Stimulated activated CD8-positive, alpha-beta memory T cell treated with anti-CD3 and anti-CD28 coated beads, Interleukin-15, amount 100 ng/mL, for 24 hours (primary cell): Measurements from ENCODE around the gene GUF1.

Source experiments
- DNase-seq: peaks from one replicate; pipeline ENCODE4 v3.0.0-alpha.2; 2020; ENCODE audit warnings: low read depth

Gene GUF1, protein sequence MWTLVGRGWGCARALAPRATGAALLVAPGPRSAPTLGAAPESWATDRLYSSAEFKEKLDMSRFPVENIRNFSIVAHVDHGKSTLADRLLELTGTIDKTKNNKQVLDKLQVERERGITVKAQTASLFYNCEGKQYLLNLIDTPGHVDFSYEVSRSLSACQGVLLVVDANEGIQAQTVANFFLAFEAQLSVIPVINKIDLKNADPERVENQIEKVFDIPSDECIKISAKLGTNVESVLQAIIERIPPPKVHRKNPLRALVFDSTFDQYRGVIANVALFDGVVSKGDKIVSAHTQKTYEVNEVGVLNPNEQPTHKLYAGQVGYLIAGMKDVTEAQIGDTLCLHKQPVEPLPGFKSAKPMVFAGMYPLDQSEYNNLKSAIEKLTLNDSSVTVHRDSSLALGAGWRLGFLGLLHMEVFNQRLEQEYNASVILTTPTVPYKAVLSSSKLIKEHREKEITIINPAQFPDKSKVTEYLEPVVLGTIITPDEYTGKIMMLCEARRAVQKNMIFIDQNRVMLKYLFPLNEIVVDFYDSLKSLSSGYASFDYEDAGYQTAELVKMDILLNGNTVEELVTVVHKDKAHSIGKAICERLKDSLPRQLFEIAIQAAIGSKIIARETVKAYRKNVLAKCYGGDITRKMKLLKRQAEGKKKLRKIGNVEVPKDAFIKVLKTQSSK

DNA sequence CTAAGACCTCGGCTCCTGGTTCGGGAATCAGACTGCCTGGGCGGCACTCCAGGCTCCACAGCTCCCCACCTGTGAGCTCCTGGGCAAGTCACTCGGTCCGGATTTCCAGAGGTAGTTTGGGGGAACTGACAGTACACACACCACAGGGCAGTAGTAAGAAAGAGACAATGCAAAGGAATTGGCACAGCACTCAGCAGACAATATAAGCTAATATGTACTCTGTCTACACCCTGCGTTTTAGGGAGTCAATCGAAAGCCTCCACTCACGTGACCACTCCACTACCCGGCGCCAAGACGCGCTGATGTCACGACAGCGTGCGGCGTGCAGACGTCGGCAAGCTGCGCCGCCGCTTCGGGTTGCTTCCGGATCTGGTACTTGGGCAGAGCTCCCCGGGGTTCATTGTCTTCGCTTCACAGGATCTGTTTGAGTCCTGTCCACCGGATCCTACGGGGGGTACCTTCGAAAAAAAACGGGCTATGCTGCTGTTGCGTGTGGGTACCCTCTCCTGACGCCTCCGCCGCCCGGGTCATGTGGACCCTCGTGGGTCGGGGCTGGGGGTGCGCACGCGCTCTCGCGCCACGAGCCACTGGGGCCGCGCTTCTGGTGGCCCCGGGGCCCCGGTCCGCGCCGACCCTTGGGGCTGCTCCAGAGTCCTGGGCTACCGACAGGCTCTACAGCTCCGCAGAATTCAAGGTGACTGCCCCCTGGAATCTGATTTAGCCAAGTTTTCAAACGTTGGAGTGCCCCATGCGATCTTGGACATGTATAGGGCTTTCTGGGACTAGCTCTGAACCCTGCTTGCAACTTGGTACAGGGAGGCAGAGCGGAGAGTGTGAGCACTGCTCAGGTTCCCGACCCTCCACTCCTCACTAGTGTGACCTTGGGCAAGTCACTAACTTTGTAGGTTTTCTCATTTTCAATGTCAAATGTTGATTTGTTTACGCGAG, at the start of gene GUF1:
TSS of gene GUF1 (plus strand) at position 327 of the 948 bp plus-strand sequence. CDS start at position 530, 203 bp downstream.
- peak; percentile 69 for DNase-seq

DNA sequence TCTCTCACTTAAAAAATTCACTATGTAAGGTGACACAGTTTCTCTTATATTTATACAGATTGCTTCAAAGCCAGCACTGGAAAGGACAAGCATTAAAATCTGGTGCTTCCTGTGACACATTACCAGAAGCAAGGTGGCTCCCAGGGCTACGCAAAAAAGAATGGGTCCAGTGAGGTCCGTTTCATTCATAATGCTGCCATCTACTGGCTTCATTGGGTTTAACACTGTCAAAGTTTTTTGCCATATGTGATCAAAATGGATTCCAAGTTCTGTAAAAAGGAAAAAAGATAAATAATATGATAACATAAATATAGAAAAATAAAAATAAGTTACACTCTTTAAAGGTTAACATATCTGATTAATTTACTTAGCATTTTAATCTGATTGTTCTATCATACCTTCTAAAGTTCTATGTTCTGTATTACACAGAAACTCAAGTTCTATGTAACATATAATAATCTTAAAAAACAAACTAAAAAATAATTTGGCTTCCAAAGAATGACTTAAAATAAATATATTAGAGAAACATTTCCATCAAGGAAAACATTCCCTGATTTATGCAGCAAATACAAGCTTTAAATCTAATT, 48.8 kb upstream of the GUF1 start:
- no peak for DNase-seq

DNA sequence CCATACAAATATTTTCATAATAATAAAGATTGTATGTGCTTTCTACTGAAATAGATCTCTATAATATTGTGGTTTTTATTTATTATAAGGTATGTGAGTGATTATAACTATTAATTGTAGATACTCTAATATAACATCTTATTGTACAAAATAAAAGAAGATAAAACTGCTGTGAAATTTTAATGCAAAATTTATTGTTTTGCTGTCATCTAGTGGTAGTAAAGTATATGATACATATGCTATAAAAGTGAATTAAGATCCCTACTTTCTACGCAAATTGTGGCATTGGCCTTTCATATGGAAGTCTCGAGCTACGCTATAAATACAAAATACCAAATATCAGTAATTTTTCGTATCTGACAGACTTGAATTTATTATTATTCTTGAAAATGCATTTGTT, 46.1 kb upstream of the GUF1 start:
- DNase-seq = no peak

DNA sequence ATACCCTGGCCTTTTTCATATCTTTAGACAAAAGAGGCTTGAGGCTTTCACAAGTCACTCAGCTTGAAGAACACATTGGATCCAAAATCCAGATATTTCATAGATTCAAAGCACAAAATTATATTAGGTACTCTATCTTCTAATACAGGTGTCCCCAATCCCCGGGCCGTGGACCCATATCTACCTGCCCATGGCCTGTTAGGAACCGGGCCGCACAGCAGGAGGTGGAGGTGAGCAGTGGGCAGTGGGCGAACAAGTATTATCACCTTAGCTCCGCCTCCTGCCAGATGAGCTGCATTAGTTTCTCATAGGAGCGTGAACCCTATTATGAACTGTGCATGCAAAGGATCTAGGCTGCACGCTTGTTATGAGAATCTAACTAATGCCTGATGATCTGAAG, 45.5 kb upstream of the GUF1 start:
- no peak for DNase-seq

DNA sequence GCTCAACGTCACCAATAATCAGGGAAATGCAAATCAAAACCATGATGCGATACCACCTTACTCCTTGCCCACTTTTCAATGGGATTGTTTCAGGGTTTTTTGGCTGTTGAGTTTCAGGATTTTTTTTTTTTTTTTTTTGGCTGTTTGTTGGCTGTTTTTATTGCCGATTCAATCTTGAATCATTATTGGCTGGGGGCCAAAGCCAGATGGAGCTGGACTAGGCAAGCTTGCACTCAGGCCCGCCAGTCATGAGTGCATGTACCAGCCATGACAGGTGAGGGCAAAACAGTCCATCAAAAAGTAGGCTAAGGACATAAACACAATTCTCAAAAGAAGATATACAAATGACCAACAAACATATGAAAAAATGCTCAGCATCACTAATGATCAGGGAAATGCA, 40.1 kb upstream of the GUF1 start:
- no peak for DNase-seq

DNA sequence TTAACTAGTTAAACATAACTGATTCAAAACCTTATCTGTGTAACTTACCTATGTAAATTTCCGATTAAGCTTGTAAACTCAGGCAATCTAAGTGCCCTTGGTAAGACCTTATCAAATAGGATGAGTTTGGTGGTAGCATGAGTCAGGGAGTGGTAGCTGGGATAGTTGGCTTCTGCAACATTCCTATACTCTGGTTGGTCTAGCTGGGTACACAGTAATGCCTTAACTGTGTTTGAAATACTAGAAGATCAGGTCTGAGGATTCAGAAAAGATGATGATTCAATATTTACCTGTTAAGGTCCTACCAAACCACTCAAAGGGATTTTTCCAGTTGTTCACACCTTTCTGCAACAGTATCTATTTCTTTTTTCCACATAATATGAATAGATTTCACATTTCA, 32.1 kb upstream of the GUF1 start:
- no peak for DNase-seq

DNA sequence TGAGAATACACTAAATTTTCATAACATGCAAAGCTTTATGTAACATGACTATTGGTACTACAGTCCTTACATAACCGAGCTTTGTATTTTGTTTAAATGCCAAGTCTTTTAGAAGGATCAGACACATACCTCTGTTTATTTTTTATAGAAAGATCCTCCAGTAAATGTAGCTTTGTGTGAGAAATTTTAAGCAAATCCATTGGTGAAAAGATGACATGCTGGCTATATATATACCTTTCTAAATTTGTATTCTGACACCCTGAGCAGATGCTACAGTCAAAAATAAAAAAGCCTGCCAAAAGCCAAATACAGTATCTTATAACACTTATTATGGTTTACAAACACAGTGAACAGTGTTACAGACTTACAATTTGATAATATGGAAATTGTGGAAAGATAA, 26.8 kb upstream of the GUF1 start, which contains the start of gene YIPF7:
TSS of gene YIPF7 (minus strand) at position 201 of the 400 bp plus-strand sequence. CDS start 1,525 bp downstream, outside the sequence.
- DNase-seq = no peak

DNA sequence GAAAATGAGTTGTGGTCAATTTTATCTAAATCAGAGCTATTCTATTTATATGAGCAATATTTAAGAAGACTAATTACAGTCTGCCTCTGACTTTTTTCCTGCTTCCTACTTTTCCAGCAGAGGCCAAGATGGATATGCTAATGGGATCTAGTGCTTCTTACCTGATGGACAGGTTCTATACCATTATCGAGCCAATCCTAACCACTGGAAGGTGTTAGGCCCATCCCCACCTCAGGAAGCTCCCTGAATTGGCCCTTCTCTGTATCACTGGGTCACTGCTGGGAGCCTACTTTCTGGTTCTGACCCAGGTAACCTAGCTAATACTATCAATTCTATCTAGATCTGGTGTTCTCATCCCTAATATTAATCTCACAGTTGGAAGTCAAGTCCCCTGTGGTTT, 26.2 kb upstream of the GUF1 start:
- DNase-seq = no peak

DNA sequence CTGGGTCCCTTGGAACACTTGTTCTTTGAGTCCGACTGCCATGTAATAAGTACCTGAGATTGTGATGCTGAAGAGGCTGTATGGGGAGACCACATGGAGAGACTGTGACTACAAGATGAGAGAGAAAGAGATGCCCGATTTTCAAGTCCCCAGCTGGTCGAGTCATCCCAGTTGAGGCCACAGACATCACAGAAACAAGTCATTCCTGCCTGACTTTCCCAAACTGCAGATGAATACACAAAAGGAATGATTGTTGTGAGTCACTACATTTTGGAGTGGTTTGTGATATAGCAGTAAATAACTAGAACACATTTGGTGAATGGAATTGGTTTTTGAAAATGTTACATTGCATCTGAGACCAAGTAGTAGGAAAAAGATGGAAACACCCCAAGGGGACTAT, 17.8 kb upstream of the GUF1 start:
- no peak for DNase-seq

DNA sequence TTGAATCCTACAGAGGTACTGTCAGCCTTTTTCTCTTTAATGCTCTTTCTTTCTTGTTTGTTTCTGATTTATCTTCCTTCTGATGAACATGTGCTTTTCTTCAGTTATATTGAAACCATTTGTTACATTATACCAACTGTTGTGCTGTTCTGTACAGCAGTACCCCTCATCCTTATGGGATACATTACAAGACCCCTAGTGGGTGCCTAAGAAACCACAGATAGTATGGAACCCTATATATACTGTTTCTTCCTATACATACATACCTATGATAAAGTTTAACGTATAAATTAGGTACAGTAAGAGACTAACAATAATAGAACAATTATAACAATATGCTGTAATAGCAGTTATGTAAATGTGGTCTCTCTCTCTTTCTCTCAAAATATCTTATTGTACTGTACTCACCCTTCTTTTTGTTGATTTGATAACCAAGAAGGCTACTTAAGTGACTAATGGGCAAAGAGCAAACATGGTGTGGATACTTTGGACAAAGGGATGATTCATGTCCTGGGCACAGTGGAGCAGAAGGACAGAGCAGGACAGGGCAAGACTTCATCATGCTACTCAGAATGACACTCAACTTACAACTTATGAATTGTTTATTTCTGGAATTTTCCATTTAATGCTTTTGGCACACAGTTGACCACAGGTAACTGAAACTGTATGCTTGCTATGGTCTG, 16.1 kb upstream of the GUF1 start:
- no peak for DNase-seq

DNA sequence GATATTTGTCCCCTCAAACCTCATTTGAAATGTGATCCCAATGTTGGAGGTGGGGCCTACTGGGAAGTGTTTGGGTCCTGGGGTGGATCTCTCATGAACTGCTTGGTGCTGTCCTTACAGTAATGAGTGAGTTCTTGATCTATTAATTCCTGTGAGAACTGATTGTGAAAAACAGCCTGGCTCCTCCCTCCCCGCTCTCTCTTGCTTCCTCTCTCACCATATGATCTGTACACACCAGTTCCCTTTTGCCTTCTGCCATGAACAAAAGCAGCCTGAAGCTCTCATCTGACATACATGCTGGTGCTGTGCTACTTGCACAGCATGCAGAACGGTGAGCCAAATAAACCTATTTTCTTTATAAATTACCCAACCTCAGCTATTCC, 15.6 kb upstream of the GUF1 start:
- DNase-seq = no peak

DNA sequence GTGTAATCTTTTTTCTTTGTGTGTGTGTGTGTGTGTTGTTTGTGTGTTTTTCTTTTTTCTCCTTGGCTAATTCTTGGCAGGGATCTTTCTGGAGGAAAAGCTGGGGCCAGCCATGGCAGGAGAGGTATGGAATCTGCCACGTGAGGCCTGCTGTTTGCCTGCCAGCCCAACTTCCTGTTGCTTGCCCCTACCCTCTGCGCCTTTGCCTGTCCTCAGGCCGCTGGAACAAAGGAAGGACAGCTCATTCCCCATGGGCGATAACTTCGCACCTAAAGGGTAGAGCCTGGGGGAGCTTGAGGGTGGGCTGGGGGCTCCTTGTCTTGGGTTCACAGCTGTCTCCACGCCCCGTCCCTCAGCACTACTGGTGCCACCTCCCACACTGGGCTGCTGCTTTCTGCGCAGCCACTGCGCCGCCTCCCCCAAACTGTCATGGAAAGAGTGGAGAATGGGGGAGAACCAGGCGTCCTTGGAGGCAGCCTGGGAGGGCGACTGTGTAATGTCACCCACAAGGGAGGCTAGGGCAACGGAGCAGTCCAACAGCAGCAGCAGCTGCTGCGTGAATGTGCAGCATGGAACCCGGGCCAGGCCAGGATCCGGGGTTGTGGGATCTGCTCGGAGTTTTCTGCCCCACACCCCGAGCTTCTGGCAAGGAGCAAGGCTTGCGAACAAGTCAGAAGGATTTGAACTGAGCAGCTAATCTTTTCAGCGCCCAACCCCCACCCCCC, 14.5 kb upstream of the GUF1 start:
- DNase-seq = no peak

DNA sequence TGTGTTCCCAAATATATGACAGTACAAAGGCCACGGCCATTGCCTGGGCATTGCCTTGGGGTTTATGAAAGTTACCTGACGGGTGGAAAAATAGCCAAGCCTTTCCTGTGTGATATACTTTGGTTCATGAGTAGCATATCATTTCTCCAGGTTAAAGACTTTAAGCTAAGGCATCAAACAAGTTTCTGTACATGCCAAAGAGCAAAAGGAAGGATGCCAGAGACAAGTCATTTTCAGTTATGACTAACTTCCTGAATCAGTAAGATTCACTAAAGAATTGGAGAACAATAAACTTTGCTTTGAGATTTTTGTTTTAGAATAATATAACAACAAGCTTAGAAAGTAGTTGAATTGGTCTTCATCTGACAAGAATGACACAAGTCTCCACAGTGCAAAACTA, 9.7 kb upstream of the GUF1 start:
- DNase-seq = no peak

DNA sequence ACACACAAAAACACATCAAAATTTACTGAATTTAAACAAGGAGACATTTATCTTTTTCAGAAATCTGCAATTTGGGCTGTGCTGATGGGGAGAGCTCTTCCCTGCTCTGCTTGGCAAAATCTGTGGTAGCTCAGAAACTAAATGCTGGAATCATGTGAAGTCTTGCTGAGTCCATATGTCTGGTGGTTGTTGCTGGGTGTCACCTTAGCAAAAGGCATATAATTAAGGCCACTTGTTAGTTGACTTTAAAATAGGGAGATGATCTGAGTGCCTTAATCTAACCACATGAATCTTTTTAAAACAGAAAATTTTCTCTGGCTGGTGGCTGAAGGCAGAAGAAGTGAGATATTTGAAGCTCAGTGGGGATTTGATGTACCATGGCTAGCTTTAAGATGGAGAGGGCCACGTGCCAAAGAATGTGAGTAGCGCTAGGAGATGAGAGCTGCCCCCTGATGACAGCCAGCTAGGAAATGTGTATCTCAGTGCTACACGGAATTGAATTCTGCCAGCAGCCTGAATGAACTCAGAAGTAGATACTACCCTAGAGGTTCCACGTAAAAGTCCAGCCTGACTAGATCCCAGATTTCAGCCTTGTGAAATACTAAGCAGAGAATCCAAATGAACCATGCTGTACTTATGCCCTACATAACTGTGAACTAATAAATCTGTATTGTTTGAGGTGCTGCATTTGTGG, 7.6 kb upstream of the GUF1 start:
- DNase-seq = no peak

DNA sequence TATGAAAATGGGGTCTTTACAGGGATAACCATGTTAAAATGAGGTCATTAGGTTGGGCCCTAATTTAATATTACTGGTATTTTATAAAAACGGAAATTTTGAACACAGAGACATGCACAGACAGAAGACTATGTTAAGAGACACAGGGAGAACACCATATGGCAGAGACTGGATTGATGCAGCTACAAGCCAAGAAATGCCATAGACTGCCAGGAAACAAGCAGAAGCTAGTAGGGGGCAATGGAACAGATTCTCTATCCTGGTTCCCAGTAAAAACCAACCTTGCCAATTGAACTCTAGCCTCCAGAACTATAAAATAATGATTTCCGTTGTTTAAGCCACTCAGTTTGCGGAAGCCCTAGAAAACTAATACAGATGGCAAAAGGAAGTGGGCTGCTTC, 6.6 kb upstream of the GUF1 start:
- DNase-seq = no peak

DNA sequence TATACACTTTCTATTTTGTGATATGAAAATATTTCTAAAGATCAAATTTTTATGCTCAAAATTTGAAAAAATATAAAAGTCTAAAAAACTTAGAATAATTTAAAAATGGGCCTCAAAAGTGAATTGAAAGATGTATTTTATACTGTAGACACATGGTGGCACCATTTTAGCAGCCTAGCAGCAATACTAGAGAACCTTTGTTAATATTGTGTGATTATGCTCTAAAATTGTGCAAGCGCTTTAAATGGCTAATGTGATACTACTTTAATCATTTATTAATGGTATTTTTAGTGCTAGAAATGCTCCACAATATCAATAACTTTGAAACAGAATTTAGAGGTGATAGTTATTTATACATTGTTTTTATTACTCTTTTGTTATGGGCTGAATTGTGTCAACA, 3.7 kb upstream of the GUF1 start:
- DNase-seq = no peak

DNA sequence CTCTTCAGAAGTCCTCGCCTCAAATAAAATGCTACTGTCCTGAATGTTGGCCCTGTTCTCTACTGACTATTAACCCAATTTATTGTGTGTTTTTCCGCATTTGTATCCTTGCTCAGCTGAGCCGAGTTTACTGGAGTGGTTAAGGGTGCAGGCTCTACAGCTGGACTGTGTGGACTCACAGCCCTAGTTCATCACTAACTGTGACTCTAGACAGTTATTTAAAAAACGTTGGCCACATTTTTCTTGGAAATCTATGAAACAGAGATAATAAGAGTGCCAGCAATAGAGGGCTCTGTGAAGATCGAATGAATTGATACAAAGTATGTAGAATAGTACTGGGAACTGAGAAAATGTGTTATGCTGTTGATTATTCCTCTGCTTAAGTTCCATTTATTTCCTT, 2.9 kb upstream of the GUF1 start:
- DNase-seq = no peak

DNA sequence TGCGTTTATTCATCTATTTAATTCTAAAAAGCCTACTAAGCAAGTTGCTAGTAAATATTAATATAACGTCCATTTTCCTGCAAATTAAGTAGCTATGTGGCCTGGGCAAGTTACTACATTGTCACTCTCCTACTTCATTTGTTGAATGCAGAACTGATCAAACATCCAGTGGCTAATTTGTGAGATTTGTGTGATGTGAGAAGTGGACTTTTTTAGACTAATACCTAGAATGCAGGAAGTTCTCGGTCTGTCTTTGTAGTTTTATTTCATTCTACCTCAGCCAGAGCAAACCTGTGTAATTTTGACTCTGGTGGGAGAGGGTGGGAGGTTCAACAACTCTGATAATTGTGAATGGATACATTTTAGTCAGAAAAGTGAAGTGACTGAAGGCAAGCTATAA, 840 bp downstream of the GUF1 start:
- no peak for DNase-seq

DNA sequence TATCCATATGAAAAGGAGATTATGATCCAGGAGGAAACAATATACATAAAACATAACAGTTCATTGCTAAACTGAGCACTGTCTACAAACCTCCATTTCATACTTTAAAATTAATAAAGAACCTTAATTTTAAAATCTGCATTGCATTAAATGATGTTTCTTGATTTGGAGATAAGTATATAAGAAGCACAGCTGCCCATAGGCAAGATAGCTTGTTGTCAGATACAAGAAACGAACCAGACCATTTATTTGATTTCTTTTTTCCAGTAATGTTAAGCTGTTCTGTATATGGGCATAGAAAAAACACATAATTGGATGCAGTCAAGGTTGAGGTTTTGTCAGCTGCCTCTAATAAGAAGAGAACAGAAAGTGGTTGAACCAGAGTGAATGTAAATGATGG, 6.4 kb downstream of the GUF1 start:
- DNase-seq = no peak

DNA sequence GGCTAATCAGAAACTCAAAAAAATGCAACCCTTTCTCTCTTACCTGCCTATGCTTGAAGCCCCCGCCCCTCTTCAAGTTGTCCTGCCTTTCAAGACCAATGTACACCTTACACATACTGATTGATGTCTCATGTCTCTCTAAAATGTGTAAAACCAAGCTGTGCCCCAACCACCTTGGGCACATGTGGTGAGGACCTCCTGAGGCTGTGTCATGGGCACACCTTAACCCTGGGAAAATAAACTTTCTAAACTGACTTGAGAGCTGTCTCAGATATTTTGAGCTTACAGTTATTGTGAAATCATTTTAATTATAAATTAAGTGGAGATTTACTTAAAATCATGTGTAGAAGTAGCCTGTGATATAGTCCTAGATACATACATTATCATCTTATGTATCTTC, 22.2 kb downstream of the GUF1 start:
- no peak for DNase-seq
